GM10266 (cell line): ENCODE measurements around the gene KIF5C.

Experiments
- DNase-seq: peaks from one replicate; pipeline ENCODE4 v3.0.0; 2012; ENCODE audit errors: extremely low spot score
- CTCF ChIP-seq: IDR thresholded peaks from 2 replicates; pipeline ENCODE4 v1.5.1; 2012; ENCODE audit warnings: mild to moderate bottlenecking, low read depth; ENCODE audit not compliant: control insufficient read depth, insufficient read depth; ENCODE audit errors: missing control alignments

Gene KIF5C

GRCh38 chr2:149020432-149020851 is 145.4 kb downstream of the KIF5C start:
- TF ChIP-seq CTCF = no peak
- DNase-seq = no peak

GRCh38 chr2:149021271-149021719 is 146.3 kb downstream of the KIF5C start:
- no peak for TF ChIP-seq CTCF
- peak; percentile 44 for DNase-seq

GRCh38 chr2:149021761-149022160 is 146.7 kb downstream of the KIF5C start:
- no peak for DNase-seq
- TF ChIP-seq CTCF = no peak

- no peak for DNase-seq
- TF ChIP-seq CTCF = no peak
These were observed 148.1 kb downstream of the KIF5C start for GRCh38 chr2:149023091-149023490.

GRCh38 chr2:149027590-149028250 is 152.7 kb downstream of the KIF5C start:
- TF ChIP-seq CTCF = no peak
- no peak for DNase-seq

- no peak for TF ChIP-seq CTCF
- DNase-seq = no peak
These were observed 153.3 kb downstream of the KIF5C start for GRCh38 chr2:149028377-149028776.

GRCh38 chr2:149028891-149029290 is 153.9 kb downstream of the KIF5C start:
- DNase-seq = no peak
- TF ChIP-seq CTCF = no peak
